GM13977 (cell line): ENCODE data around the gene ARHGAP24.

Source experiments
- DNase-seq: peaks from one replicate; pipeline ENCODE4 v3.0.0; 2012; ENCODE audit warnings: low spot score
- in situ Hi-C: fragments of 300-500 bp; cut with MboI; formaldehyde crosslinking; loops from one replicate; pipeline ENCODE4 v1.12.0; 2022; ENCODE audit warnings: low sequenced_read_pairs, low pct_unique_long_range_greater_than_20kb, mixed read lengths, inconsistent platforms; ENCODE audit not compliant: unreplicated experiment
- TF ChIP-seq, protein P1 (sequence below): IDR thresholded peaks from 2 replicates; pipeline ENCODE4 v1.5.1; 2012; ENCODE audit warnings: mild to moderate bottlenecking, control low read depth; ENCODE audit not compliant: insufficient read depth; ENCODE audit errors: extremely low read depth, missing control alignments

The ARHGAP24 gene

DNA sequence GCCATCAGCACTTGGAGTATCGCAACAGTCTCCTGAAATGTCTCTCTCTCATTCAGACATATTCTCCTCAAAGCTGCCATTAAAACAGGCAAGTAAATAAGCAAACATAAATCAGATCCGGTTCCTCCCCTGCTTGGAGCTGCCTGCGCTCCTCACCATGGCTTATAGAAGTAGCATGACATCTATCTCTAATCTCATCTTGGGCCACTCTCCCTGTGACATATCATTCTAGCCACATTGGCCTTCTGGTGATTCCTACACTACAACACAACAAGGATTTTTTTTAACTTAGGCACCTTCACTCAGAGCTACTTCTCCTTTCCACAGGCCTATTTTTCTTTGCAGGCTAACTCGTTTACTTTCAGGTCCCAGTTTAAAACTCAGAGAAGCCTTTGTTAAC is 387.9 kb downstream of the ARHGAP24 start:
- in situ Hi-C loops, result no loop called here
- TF ChIP-seq, protein P1, sequence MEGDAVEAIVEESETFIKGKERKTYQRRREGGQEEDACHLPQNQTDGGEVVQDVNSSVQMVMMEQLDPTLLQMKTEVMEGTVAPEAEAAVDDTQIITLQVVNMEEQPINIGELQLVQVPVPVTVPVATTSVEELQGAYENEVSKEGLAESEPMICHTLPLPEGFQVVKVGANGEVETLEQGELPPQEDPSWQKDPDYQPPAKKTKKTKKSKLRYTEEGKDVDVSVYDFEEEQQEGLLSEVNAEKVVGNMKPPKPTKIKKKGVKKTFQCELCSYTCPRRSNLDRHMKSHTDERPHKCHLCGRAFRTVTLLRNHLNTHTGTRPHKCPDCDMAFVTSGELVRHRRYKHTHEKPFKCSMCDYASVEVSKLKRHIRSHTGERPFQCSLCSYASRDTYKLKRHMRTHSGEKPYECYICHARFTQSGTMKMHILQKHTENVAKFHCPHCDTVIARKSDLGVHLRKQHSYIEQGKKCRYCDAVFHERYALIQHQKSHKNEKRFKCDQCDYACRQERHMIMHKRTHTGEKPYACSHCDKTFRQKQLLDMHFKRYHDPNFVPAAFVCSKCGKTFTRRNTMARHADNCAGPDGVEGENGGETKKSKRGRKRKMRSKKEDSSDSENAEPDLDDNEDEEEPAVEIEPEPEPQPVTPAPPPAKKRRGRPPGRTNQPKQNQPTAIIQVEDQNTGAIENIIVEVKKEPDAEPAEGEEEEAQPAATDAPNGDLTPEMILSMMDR, result no peak
- DNase-seq, result no peak

- in situ Hi-C loops, result no loop called here
- TF ChIP-seq, protein P1, result no peak
- no peak for DNase-seq
These were observed 389.6 kb downstream of the ARHGAP24 start for GRCh38 chr4:85864259-85865205.

DNA sequence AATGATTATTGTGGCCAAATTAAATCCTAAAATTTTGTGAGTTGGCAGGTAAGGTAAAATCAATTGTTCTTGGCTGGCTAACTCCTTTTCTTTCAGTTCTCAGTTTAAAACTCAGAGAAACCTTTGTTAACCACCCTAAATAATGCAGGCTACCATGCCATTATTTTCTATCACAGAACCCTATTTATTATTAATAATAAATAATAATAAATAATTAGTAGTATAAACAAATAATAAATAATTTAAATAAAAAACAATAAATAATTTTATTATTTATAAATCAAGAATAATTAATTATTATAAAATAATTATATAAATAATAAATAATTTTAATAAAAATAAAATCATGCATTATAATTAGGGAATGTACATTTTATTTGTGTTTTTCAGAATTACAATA is 390.3 kb downstream of the ARHGAP24 start:
- no peak for DNase-seq
- in situ Hi-C loops, result no loop called here
- TF ChIP-seq, protein P1, result no peak

DNA sequence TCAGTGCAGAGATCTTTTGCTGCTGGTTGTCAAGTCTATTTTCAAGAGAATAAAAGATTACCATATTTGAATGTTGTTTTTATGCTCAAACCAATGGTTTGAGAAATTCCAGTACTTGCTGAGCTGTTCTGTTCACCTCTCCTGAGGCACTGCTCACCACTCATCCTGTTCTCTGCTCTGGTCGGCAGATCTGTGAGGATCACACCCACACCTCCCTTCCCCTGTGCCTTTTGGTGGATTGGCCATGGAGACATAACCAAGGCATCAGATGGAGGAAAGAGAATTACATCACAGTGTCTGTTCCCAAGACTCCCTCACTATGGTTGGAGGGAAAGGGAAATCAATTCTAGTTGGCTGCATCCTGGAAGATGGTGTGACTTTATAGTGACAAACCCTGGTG is 391.6 kb downstream of the ARHGAP24 start:
- in situ Hi-C loops, result no loop called here
- DNase-seq, result no peak

GRCh38 chr4:85867271-85867670 is 392.3 kb downstream of the ARHGAP24 start:
- in situ Hi-C loops, result no loop called here
- DNase-seq, result no peak
- TF ChIP-seq, protein P1, result no peak

More for the DNA sequence above, 391.6 kb downstream of the ARHGAP24 start:
- TF ChIP-seq, protein P1, result no peak

- TF ChIP-seq, protein P1, result no peak
- DNase-seq, result no peak
- in situ Hi-C loops, result no loop called here
These were observed 394.2 kb downstream of the ARHGAP24 start for GRCh38 chr4:85869181-85869580.
